Suppressor macrophage treated with lipopolysaccharide for 4 hours (primary cell): ENCODE measurements around the gene CTNNA2.

Experiments used
- DNase-seq: peaks from one replicate; pipeline ENCODE4 v3.0.0-alpha.2; 2020

Gene CTNNA2

DNA sequence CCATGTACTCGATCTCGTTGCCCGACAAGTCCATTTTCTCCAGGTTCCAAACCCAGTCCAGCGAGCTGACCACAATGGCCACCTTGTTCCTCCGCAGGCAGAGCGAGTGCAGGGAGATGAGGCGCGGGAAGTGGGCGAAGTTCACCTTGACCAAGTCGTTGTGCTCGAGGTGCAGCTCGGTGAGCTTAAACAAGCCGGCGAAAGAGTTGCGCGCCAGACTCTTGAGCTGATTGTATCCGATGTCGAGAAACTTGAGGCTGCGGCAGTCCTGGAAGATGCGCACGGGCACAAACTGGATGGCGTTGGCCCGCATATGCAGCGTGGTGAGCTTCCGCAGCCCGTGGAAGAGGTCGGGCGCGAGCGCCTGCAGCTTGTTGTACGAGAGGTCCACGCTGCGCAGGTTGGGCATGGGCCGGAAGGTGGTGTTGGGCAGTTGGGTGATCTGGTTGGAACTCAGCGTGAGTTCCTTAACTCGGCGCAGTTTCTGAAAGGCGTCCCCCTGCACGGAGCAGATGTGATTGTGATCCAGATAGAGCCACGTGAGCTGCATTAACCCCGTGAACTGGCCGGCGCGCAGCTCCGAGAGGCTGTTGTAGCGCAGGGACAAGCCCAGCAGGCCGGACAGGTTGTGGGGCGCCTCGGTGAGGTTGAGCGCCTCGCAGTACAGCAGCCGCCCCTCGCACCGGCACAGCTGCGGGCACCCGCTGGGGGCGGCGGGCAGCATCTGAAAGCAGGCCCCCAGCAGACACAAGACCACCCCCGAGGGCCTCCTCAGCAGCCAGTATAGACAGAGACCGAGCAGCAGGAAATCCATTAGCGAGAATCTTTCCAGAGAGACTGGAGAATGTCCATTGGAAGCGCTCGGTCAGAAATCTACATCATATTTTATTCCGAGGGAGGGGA lies 790.4 kb downstream of the CTNNA2 start:
- no peak for DNase-seq

GRCh38 chr2:80303909-80304837 lies 791.3 kb downstream of the CTNNA2 start, which contains the start of gene LRRTM1:
LRRTM1 (minus strand) TSS chr2:80304752; CDS start chr2:80303819, 933 bp downstream.
- DNase-seq, result no peak

DNA sequence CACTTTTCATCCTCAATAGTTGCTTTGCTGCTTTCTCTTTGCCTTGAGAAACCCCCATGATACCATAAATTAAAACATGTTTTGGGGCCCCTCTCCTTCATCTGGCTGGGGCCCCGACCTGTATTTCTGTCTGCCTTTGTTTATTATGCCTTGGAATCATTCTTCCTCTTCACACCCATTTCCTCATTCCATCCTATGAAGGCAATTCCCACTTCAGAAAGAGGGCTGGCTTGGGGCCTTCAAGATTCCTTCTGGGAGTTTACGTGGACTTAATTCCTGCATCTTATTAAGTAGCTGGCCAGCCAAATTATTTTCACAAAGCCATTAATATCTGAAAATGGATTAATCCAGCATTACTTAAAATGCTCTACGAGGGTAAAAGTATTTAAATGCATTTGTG lies 798.5 kb downstream of the CTNNA2 start:
- no peak for DNase-seq

- DNase-seq, result no peak
These were observed 799.5 kb downstream of the CTNNA2 start for GRCh38 chr2:80312282-80312839.

GRCh38 chr2:80322311-80322920 lies 809.6 kb downstream of the CTNNA2 start:
- DNase-seq, result no peak

GRCh38 chr2:80322958-80323357 lies 810.1 kb downstream of the CTNNA2 start:
- DNase-seq, result no peak

DNA sequence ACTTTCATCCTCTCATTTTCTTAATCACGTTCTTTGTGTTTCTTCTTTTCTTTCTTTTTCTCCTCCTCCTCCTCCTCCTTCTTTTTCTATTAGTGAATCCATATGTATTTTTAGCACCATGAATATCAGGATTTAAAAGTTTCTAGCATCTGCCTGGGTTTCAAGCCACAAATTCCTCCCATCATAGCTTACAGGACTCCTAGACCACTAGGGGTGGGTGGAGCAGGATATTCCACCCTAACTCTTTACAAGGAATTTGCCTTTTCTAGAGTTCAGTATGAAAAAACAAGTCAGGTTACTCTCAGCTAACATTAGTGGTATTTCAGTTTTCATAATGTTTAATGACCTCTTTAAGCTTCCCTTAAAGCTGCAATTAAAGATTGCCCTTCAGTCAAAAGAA lies 810.8 kb downstream of the CTNNA2 start:
- no peak for DNase-seq

GRCh38 chr2:80324525-80324924 lies 811.7 kb downstream of the CTNNA2 start:
- no peak for DNase-seq

DNA sequence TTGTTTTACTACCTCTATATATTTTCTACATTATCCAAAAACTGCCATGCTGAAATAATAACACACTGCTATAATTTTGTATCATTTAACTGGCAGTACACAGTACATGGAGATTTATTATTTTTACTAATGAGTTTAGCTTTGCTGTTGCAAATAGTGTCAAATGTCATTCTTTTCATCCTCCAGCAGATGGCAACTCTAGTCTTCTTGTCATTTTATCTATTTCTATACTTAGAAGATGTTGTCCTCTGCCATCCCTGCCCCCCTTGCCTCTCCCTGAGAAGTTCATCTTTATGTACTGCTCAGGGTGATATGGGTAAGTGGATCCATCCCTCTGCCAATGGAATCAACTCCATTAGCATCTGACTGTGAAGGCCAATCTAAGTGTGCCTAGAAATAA lies 813.4 kb downstream of the CTNNA2 start:
- DNase-seq, result no peak

GRCh38 chr2:80326861-80327260 lies 814.0 kb downstream of the CTNNA2 start:
- DNase-seq, result no peak

DNA sequence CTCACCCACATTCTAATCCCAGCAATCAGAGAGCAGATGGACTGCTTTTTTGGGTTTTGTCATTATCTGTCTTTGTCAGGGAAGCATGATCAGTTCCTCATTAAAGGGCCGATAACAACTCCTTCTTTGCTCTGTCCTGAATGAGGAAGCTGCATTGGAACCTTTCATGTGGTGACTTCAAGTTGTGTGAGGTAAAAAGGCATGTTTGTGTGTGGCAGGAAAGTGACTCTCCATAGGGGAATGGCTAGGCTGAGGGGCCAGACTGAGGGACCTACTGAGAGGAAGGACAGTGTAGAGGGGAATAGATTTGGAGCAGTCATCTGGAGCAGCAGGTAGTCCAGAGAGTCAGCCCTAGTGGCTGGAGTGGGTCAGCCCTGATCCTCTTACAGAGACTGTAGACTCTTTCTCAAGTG lies 815.3 kb downstream of the CTNNA2 start:
- no peak for DNase-seq

DNA sequence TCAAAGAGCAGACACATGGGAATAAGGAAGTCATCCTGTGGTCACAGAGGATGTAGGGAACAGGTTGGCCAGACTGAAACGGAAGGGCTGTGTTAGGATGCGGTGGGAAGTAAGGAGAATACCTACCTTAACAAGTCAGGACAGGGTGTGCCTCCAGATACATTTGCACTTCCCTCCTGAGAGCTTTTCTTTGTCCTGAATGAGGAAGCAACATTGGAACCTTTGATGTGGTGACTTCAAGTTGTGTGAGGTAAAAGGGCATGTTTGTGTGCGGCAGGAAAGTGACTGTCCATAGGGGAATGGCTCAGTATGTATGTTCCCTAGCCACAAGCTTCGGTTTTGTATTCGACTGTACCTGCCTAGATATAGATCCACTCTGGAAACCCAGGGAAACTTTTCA lies 816.6 kb downstream of the CTNNA2 start:
- no peak for DNase-seq

DNA sequence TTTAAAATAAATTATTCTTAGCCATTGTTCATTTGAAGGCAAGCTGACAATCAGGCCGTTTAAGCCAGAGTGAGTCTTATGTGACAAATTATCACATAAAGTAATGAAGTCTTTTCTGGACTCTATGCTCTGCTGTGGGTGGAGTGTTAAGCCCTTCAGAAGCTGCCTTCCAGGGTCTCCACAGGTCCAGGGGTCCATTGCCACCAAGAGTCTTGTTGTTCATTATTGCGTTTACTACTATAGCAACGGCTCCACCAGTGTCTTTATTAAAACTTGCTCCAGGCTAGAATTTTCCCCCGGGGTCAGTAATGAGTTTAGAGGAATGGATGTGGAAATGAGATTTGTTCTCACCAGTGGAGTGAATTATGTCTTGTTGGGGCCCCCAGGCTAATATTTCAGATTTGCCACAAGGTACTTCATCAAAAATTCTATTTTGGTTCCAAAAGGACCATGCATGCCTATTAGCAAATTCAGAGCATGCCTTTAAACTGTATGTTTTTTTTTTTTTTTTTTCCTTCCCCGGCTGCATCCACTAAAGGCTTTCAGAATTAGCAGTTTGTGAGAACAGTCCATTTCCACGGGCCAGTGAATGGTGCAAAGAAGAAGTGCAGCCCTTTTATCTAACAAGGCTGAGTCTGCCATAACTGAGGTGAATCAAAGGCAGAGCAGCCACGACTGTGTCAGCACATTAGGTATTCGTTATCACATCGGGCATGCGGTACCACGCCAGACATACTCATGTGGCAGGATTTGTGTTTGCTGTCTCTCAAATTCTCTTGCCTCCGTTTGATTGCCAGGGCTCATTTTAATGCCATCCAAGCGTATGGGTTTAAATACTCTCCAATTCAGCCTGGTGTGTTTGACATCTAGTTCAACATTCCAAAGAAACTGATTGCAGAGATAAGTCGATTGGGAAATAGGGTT lies 817.9 kb downstream of the CTNNA2 start:
- no peak for DNase-seq

- DNase-seq, result no peak
These were observed 821.0 kb downstream of the CTNNA2 start for GRCh38 chr2:80333886-80334285.

DNA sequence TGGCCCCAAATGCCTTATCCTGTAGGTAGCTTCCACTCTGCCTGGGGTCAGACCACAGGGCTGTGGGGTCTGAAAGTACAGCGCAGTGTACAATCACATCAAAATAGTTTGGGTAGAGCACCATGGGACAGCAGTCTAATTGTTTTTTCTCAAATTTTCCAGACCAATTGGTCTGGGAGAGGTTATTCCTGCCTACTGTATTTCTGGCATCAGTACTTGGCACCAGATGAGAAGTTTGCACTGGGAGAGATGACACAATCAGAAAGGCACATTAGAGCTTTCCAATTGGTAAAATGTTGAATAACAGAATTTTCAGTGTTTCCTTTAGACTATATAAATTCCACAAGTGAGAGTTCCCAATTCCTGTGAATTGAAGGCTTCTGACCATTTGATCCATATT lies 822.6 kb downstream of the CTNNA2 start:
- DNase-seq, result no peak

DNA sequence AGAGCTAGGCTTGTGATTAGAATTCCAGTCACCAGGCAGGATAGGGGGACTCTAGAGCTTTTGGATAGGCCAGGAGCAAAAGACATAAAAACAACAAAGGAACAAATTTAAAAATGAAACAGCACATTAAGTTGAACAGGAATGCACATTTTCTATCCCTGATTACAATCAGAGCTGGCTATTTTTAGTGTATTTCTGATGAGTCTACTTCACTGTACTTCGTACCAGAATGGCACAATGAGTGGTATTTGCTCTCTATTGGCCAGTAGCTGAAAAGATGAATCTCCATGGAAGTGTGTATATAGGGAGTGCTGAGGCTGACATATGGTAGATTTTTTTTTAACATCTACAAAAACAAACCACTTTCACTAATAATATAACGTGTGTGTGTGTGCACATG lies 825.9 kb downstream of the CTNNA2 start:
- DNase-seq, result no peak

GRCh38 chr2:80340022-80340421 lies 827.2 kb downstream of the CTNNA2 start:
- no peak for DNase-seq

DNA sequence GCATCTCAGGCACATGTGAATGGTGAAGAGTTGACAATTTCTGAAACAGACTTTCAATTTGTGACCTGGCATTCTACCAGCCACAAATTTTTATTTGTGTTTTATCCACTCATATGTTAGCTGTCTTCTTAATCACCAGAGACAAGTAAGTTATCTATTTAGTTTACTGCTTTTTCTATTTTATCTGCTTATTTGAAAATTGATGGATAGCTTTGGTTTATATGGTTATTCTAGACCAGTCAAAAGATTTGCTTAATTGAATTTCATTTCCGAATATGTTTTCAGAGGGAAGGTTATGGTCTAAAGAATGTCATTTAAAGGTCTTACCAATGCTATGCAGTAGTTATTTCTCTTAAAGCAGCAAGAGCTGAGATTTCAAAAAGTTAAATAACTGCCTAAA lies 835.2 kb downstream of the CTNNA2 start:
- no peak for DNase-seq

DNA sequence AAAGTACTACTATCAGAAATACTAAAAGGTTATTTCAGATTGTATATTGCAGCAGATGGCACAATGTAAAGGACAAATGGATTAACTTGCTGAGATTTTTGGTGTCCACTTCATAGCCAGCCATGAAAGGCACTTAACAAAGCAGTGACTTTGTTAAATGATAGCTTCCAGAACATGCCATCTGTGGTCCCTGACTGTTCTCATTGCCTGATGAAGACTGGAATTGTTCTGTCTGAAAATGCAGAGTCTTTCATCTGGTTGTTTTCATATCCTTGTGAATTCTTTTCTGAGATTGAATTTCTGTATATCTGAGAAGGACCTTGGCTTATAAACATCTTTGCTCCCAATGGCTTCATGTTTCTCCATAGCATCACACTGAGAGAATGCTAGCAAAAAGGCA lies 836.1 kb downstream of the CTNNA2 start:
- no peak for DNase-seq

GRCh38 chr2:80351231-80351630 lies 838.4 kb downstream of the CTNNA2 start:
- DNase-seq, result no peak

GRCh38 chr2:80354858-80355257 lies 842.0 kb downstream of the CTNNA2 start:
- no peak for DNase-seq

- DNase-seq, result no peak
These were observed 849.1 kb downstream of the CTNNA2 start for GRCh38 chr2:80361904-80362303.
